ENCODE results near the gene ACSL5.
"Not testable (repeated sequence)": the region's sequence is repeated elsewhere in the genome, so short reads cannot be mapped to it uniquely, and the experiment has no call there.

The ACSL5 gene

GRCh38 chr10:112402917-112403316 is 29.0 kb downstream of the ACSL5 start:
- Histone ChIP-seq H3K36me3 (no peaks in the 10 kb centered on the region), H3K4me1 (no peaks in the 10 kb centered on the region), H3K27me3 (peaks cover 7% of the 10 kb centered on the region), H3K9me3 (no peaks in the 10 kb centered on the region), H3K4me3 (ENCODE audit: low read depth, low read length) (no peak overlapping the region)
- TF ChIP-seq, protein P1, sequence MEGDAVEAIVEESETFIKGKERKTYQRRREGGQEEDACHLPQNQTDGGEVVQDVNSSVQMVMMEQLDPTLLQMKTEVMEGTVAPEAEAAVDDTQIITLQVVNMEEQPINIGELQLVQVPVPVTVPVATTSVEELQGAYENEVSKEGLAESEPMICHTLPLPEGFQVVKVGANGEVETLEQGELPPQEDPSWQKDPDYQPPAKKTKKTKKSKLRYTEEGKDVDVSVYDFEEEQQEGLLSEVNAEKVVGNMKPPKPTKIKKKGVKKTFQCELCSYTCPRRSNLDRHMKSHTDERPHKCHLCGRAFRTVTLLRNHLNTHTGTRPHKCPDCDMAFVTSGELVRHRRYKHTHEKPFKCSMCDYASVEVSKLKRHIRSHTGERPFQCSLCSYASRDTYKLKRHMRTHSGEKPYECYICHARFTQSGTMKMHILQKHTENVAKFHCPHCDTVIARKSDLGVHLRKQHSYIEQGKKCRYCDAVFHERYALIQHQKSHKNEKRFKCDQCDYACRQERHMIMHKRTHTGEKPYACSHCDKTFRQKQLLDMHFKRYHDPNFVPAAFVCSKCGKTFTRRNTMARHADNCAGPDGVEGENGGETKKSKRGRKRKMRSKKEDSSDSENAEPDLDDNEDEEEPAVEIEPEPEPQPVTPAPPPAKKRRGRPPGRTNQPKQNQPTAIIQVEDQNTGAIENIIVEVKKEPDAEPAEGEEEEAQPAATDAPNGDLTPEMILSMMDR (IDR thresholded peaks at IDR 0.05; ENCODE audit: low read depth, low read length), result no peak
- no peak for DNase-seq

GRCh38 chr10:112404617-112405016 is 30.7 kb downstream of the ACSL5 start:
- Histone ChIP-seq H3K27me3 (peaks cover 7% of the 10 kb centered on the region), H3K4me1 (no peaks in the 10 kb centered on the region), H3K9me3 (no peaks in the 10 kb centered on the region), H3K4me3 (ENCODE audit: low read depth, low read length) (no peak overlapping the region), H3K36me3 (no peaks in the 10 kb centered on the region)
- TF ChIP-seq, protein P1 (IDR thresholded peaks at IDR 0.05; ENCODE audit: low read depth, low read length), result no peak
- DNase-seq, result no peak

- H3K9me3 ChIP-seq; H3K4me1 ChIP-seq; DNase-seq; H3K36me3 ChIP-seq; H3K4me3 ChIP-seq (ENCODE audit: low read depth, low read length): not testable (repeated sequence)
- H3K27me3 ChIP-seq, result peaks cover 13% of the 10 kb centered on the region
These were observed 32.9 kb downstream of the ACSL5 start for GRCh38 chr10:112406806-112407205.

DNA sequence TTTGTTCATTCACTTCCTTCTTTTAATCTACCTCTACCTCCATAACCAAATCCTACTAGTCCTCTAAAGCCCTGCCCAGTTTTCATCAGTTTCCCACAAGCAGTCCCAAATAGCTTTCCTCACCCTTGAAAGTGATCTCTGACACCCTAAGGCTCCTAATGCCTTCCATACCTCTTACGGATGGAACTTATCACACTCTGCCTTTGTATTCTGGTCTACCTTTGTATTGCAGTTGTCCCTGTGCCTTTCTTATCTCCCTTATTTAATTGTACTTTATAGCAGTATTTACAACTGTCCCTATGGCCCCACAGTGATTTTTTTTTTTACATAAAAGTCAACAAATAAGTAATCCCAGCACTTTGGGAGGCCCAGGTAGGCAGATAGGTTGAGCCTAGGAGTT is 33.8 kb downstream of the ACSL5 start:
- Histone ChIP-seq H3K4me1 (no peaks in the 10 kb centered on the region), H3K27me3 (peaks cover 6% of the 10 kb centered on the region), H3K9me3 (no peaks in the 10 kb centered on the region), H3K36me3 (no peaks in the 10 kb centered on the region), H3K4me3 (ENCODE audit: low read depth, low read length) (no peak overlapping the region)
- DNase-seq, result no peak
- TF ChIP-seq, protein P1 (IDR thresholded peaks at IDR 0.05; ENCODE audit: low read depth, low read length), result no peak

GRCh38 chr10:112409299-112409698 is 35.4 kb downstream of the ACSL5 start:
- Histone ChIP-seq H3K4me3 (ENCODE audit: low read depth, low read length) (no peak overlapping the region), H3K36me3 (no peaks in the 10 kb centered on the region), H3K9me3 (no peaks in the 10 kb centered on the region), H3K27me3 (peaks cover 6% of the 10 kb centered on the region), H3K4me1 (no peaks in the 10 kb centered on the region)
- no peak for DNase-seq
- TF ChIP-seq, protein P1 (IDR thresholded peaks at IDR 0.05; ENCODE audit: low read depth, low read length), result no peak

DNA sequence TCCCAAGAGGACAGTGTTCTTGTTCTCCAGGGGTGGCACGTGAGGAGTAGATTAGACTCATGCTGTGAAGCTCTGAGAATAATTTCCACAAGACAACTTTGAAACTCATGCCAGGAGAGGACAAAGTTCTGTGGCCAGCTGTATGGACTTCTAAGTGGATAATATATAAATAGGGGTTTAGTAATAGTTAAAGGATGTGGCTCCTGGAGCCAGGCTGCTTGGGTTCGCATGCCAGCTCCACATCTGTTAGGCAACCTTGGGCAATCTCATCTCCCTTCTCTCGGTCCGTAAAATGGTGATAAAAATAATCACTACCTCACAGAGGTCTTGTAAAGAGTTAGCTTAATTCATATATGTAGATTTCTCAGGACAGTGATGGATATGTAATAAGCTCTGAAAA is 35.8 kb downstream of the ACSL5 start:
- peaks cover 6% of the 10 kb centered on the region for H3K27me3 ChIP-seq
- no peak overlapping the region for H3K4me3 ChIP-seq (ENCODE audit: low read depth, low read length)
- TF ChIP-seq, protein P1 (IDR thresholded peaks at IDR 0.05; ENCODE audit: low read depth, low read length), result no peak
- DNase-seq, result no peak
- no peaks in the 10 kb centered on the region for H3K4me1 ChIP-seq
- H3K36me3 ChIP-seq, result no peaks in the 10 kb centered on the region
- H3K9me3 ChIP-seq, result no peaks in the 10 kb centered on the region

DNA sequence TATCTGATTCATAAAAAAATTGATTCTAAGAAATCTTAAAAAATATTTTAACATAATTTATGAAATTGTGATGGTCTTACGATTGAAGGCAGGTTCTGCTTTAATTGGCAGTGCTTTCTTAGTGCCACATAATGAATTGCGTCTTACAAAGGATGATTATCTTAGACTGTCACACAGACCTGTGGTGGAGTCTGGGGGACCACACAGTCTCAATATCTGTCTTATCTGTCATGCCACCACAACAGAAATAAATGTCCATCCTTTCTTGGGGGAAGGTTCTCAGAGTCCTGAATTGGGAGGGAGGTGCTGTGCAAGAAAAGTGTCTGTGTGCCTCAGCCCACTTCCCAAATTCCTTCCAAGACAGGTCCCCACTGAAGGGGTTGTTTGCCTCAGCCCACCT is 38.8 kb downstream of the ACSL5 start:
- no peaks in the 10 kb centered on the region for H3K36me3 ChIP-seq
- TF ChIP-seq, protein P1 (IDR thresholded peaks at IDR 0.05; ENCODE audit: low read depth, low read length), result no peak
- H3K4me3 ChIP-seq (ENCODE audit: low read depth, low read length), result no peak overlapping the region
- no peaks in the 10 kb centered on the region for H3K4me1 ChIP-seq
- DNase-seq, result no peak
- peaks cover 6% of the 10 kb centered on the region for H3K27me3 ChIP-seq
- no peaks in the 10 kb centered on the region for H3K9me3 ChIP-seq

Measured in BE2C (cell line).